HG03378 (cell line): ENCODE measurements around the gene GFOD1.
"Not testable (repeated sequence)": the region's sequence is repeated elsewhere in the genome, so short reads cannot be mapped to it uniquely, and the experiment has no call there.

ENCODE experiments used
- ATAC-seq: cut with Tn5 transposase; IDR thresholded peaks from one replicate; pipeline ENCODE4 v1.9.1; 2021; ENCODE audit warnings: mild to moderate bottlenecking, moderate library complexity; ENCODE audit not compliant: unreplicated experiment

The GFOD1 gene

DNA sequence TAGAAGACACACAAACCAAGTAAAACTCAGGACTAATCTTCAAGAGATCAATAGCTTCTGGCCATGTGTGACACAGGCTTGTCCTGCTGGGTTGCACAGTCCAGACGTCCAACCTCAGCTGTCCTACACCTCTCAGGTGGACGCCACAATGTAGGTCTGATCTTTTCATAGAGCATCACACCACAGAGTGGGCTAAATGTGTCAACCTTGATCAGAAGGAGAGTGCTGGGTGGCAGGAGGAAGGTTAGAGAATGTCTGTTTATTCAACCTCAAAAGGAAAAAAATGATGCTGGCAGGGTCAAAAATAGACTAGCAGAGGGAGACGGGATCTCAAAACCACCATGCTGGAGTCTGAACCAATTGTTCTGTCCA lies 41.7 kb downstream of the GFOD1 start:
- no peak for ATAC-seq

DNA sequence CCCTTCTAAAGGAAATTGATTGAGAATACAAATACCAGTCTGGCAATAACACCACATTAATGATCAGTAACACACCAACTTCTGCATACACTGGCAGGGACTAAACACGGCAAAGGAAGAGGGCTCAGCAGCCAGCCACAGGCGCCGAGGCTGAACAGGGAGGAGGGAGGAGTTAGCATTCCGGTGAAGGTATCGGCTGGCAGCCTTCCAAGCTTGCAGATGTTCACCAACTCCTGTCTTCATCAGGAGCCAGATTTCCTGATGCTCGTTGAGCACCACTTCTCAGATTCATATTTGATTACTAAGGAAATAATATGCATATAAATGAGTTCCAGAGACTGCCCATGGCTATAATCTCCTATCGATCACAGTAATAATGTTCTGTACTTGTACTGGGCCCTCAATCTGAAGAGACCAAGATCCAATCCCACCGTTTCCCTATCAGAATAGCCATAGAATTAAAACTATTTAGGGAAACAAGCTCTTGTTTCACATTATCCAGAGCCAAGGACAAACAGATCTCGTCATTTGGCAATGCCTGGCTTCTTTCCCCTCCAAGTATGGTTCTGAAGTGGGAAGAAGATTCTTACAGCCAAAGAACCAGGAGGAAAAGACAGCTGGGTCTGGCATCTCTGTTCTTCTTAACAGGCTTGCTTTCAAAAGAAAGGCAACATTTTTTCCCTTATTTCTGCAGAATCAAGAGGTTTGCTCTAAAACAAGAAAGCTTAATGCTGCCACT lies 42.2 kb downstream of the GFOD1 start:
- ATAC-seq, result no peak

DNA sequence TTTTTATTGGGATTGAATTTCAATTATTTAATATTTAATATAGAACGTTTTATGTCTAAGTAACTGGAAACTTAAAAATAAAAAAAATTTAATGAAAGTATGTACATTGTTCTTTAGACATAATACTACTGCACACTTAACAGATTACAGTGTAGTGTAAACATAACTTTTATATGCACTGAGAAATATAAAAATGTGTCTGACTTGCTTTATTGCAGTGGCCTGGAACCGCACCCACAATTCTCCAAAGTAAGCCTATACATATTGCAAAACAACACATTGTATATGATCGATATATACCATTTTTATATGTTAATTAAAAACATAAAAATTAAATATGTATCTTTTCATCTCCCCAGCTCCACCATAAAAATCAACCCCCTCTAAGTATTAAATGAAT lies 42.8 kb downstream of the GFOD1 start:
- no peak for ATAC-seq

DNA sequence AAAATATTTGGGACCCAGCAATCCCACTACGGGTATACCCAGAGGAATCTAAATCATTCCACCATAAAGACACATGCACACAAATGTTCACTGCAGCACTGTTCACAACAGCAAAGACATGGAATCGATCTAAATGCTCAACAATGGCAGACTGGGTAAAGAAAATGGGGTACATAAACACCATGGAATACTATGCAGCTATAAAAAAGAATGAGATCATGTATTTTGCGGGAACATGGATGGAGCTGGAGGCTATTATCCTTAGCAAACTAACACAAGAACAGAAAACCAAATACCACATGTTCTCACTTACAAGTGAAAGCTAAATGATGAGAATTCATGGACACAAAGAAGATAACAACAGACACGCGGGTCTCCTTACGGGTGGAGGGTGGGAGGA lies 43.4 kb downstream of the GFOD1 start:
- ATAC-seq, result not testable (repeated sequence)

DNA sequence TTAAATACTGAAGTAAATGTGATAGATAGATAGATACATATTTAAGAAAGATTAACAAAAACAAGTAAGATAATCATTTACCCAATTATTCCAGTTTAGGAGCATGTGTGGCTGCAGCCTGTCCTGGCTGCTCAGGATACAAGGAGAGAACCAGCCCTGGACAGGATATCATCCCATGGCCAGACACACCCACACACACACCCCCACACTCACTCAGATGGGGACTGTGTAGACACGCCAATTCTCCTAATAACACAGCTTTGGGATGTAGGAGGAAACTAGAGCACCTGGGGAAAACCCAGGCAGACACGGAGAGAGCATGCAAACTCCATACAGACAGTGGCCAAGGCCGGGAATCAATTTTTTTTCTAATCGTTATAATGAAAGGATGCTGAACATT lies 45.6 kb downstream of the GFOD1 start:
- no peak for ATAC-seq

DNA sequence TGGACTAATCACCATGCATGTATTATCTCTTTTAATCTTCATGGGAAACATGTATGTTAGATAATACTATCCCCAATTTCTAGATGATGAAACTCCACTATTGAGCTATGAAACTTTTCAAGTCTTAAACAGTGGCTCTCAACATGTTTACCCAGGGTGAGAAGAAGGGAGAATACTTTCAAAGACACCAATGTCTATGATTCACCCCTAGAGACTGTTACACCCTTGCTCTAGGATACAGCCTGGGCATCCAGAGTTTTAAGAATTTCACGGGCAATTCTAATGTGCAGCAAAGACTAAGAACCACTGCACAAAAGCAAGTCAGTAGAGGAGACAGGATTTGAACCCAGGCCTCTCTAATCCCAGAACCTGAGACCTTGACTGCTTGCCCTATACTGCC lies 47.8 kb downstream of the GFOD1 start:
- ATAC-seq, result no peak

- no peak for ATAC-seq
Observed at GRCh38 chr6:13438126-13438525, 49.3 kb downstream of the GFOD1 start.

DNA sequence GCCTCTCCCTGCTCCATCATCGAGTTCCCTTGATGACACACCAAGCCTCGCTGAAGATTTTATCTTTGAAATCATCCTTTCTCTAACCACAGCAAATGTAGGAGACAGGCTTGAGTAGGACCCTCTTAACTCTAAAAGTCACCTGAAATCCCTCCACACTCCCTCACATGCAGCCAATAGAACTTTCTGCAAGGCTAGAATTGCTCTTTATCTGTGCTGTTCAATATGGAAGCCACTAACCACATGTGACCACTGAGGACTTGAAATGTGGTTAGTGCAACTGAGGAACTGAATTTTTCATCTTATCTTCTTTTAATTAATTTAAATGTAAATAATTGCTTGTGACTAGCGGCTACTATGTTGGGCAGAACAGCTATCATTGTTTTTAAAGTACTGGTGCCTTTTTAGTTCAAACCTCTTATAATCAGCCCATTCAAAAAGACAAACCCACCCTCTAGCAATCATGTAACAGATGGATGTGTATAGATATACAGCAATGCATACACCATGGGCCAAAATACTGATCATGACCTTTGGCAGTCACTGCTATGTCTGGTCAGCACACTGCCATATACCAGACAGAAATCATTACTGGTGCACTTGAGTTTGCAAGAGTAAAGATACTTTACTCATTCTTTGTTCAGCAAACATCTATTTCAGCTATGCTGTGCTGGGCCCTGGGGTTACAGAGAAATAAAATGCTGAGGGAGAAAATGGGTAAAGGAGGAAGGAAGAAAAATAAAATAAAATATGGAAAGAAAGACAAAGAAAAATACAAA lies 50.0 kb downstream of the GFOD1 start:
- no peak for ATAC-seq

- ATAC-seq, result no peak
Observed at GRCh38 chr6:13436399-13437217, 50.8 kb downstream of the GFOD1 start.

- no peak for ATAC-seq
Observed at GRCh38 chr6:13435477-13436246, 51.7 kb downstream of the GFOD1 start.

DNA sequence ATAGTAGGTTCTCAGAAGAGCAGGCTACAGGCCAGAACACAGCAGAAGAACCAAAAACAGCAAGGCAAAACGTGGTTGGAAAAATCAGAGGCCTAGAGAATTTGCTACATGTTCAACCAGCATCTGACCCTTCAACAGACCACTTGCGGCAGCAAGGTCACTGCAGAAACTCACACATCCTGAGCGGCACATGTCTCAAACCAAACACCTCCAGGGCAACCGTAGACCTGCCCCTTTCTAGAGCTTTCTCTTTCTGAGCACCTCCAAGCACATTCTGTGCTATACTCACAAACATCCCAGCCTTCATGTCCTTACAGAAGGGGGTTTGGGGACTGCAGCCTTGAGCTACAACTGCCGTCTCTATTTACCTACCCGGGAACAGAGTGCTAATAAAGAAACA lies 52.6 kb downstream of the GFOD1 start:
- no peak for ATAC-seq

- not testable (repeated sequence) for ATAC-seq
Observed at GRCh38 chr6:13434135-13434775, 53.1 kb downstream of the GFOD1 start.

GRCh38 chr6:13433709-13434121 lies 53.7 kb downstream of the GFOD1 start:
- no peak for ATAC-seq

- ATAC-seq, result no peak
Observed at GRCh38 chr6:13432526-13433184, 54.7 kb downstream of the GFOD1 start.

DNA sequence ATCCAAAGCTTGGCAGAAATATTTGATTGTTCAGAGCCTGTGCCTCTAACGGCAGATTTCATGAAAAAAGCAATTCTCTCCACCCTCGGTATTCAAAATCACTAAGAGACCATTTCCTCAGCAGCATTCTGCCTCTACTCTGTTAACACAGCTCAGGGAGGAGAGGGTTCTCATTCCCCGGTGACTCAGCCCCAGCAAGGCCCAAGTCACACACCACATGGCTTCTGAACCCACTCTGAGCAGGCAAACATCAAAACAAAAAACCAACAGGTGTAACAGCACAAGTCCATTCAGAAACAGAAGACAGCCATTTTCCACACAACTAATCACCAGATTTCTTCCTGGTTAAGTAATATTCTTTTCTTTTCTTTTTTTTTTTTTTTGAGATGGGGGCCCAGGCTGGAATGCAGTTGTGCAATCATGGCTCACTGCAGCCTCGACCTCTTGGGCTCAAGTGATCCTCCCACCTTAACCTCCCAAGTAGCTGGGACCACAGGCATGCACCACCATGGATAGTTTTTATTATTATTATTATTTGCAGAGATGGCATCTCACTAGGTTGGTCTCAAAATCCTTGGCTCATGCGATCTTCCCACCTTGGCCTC lies 55.4 kb downstream of the GFOD1 start:
- no peak for ATAC-seq

- no peak for ATAC-seq
Observed at GRCh38 chr6:13431059-13431656, 56.2 kb downstream of the GFOD1 start.

DNA sequence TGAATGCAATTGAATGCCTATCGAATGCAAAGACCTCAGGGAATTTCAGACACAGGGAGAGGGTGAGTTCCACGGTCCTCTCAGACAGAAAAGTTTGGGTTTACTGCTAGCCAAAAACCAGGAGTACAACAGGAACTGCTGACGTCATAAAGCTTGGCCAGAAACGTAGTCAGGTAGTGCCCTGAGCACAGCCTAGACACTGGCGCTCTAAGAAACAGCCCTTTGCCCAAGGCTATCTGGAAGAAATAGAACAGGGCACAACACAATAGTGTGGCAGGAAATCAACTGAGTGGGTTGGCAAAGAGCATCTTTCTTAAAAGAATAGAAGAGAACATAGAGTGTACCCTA lies 58.0 kb downstream of the GFOD1 start:
- ATAC-seq, result no peak

DNA sequence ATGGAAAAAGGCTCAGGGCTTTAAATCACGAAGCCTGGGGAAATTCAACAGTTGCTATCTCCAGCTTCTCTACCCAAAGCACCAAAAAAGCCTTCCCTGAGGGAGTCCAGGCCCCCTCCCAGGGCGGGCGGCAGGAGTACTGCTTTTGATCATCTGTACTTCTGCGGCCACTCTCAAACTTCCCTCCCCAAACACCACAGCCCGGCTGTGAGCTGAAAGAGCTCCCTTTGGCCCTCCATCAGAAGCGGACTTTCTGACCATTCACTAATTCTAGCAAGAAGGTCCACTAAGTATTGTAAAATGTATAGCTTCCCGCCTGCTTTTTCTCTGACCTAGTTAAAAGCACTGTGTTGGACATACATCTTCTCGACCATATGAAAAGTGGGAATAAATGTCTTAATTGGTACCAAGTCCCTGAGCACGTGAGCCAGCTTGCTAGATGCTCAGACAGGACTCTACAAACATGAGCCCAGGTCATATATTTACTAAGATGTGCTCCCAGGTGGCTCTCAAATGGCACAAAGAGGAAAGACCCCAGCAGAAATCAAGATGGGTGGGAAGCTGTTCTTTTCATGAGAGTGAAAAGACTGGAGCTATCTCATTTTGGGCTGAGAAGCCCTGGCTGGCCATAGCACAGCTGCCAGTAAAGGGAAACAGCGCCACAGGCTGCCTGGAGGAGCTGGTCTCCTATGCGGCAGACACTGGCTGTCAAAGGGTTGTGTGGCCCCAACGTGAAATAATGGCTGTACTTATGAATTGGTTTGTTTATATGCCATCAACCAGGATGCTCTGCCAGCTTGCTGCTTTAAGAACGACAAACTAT lies 58.6 kb downstream of the GFOD1 start:
- ATAC-seq, result peak; percentile 22
